Karpas-422 (cell line): ENCODE results near the gene SERPINB5. TPM values are rescaled to one million over a fixed set of nuclear protein-coding genes. Genes with fewer than 3 reads are reported as not detected.

Source experiments
- DNase-seq: peaks from one replicate; pipeline ENCODE4 v3.0.0-alpha.2; 2015
- H2AFZ ChIP-seq: fragments of 200-600 bp; sonication (generic); 2 replicates; pipeline ENCODE4 v1.6.1; 2014; ENCODE audit warnings: antibody characterized with exemption, low read length, mixed read lengths
- H3K27ac ChIP-seq: fragments of 200-600 bp; sonication (generic); 2 replicates; pipeline ENCODE4 v1.5.1; 2014; ENCODE audit warnings: mild to moderate bottlenecking, low read length, moderate library complexity
- H3K27me3 ChIP-seq: fragments of 200-600 bp; sonication (generic); 2 replicates; pipeline ENCODE4 v1.6.1; 2014; ENCODE audit warnings: low read length, mixed read lengths
- H3K36me3 ChIP-seq: fragments of 200-600 bp; sonication (generic); 2 replicates; pipeline ENCODE4 v1.6.1; 2014; ENCODE audit warnings: low read length, mixed read lengths; ENCODE audit not compliant: insufficient read depth
- H3K4me1 ChIP-seq: fragments of 200-600 bp; sonication (generic); 2 replicates; pipeline ENCODE4 v1.6.1; 2014; ENCODE audit warnings: mild to moderate bottlenecking, low read length, mixed read lengths
- H3K4me2 ChIP-seq: fragments of 200-600 bp; sonication (generic); 2 replicates; pipeline ENCODE4 v1.6.1; 2014; ENCODE audit warnings: low read length, low read depth, mild to moderate bottlenecking; ENCODE audit not compliant: poor library complexity, severe bottlenecking
- H3K4me3 ChIP-seq: fragments of 200-600 bp; sonication (generic); 2 replicates; pipeline ENCODE4 v1.5.1; 2014; ENCODE audit warnings: mild to moderate bottlenecking, antibody characterized with exemption, low read length, mixed read lengths
- H3K79me2 ChIP-seq: fragments of 200-600 bp; sonication (generic); 2 replicates; pipeline ENCODE4 v1.6.1; 2014; ENCODE audit warnings: mild to moderate bottlenecking, low read length, mixed read lengths
- H3K9ac ChIP-seq: fragments of 200-600 bp; sonication (generic); 2 replicates; pipeline ENCODE4 v1.6.0; 2014; ENCODE audit warnings: low read length
- H3K9me2 ChIP-seq: fragments of 200-600 bp; sonication (generic), shearing (Covaris generic); replicated peaks from 2 replicates; pipeline ENCODE4 v1.6.0; 2014; ENCODE audit warnings: mild to moderate bottlenecking, low read length, moderate library complexity; ENCODE audit not compliant: insufficient read depth
- H3K9me3 ChIP-seq: fragments of 300-700, 200-600 bp; sonication (generic); 2 replicates; pipeline ENCODE4 v1.6.1; 2014; ENCODE audit warnings: low read length, mixed read lengths
- H4K20me1 ChIP-seq: fragments of 200-600 bp; sonication (generic); 2 replicates; pipeline ENCODE4 v1.6.1; 2014; ENCODE audit warnings: mild to moderate bottlenecking, antibody characterized with exemption, low read length, low read depth; ENCODE audit not compliant: insufficient read depth
- total RNA-seq: library from RNA; depleted of rRNA; stranded (reverse); fragments of >200 nt; shearing (Covaris generic); gene quantifications from 2 replicates; pipeline ENCODE4 v1.2.3, GENCODE V29; 2014; ENCODE audit warnings: low replicate concordance

Gene SERPINB5
- total RNA-seq, 1 experiment from 2014 or later, result 1.0 TPM

- H3K9me3 ChIP-seq, result no peaks in the 10 kb centered on the region
- no peaks in the 10 kb centered on the region for H3K79me2 ChIP-seq
- H3K36me3 ChIP-seq, result no peaks in the 10 kb centered on the region
- H2AFZ ChIP-seq, result no peak within 1 kb of the TSS
- no peak within 1 kb of the TSS for H3K27ac ChIP-seq
- H3K9me2 ChIP-seq, result no peaks in the 10 kb centered on the region
- H3K27me3 ChIP-seq, result no peaks in the 10 kb centered on the region
- no peak within 1 kb of the TSS for H3K4me2 ChIP-seq
- no peaks in the 10 kb centered on the region for H3K4me1 ChIP-seq
- H4K20me1 ChIP-seq, result no peaks in the 10 kb centered on the region
- DNase-seq, result no peak
- H3K9ac ChIP-seq, result no peak within 1 kb of the TSS
- H3K4me3 ChIP-seq, result no peak within 1 kb of the TSS
Observed at GRCh38 chr18:63542069-63542468, 65.3 kb downstream of the SERPINB5 start, which contains the start of gene SERPINB12. TSS of gene SERPINB12 (plus strand) at chr18:63542369. CDS start at chr18:63556160, 13,791 bp downstream.

GRCh38 chr18:63544017-63544416 is 67.3 kb downstream of the SERPINB5 start:
- no peak overlapping the region for H3K4me2 ChIP-seq
- no peak for DNase-seq
- H3K4me3 ChIP-seq, result no peak overlapping the region
- H4K20me1 ChIP-seq, result no peaks in the 10 kb centered on the region
- H3K79me2 ChIP-seq, result no peaks in the 10 kb centered on the region
- H3K36me3 ChIP-seq, result no peaks in the 10 kb centered on the region
- no peak overlapping the region for H2AFZ ChIP-seq
- no peak overlapping the region for H3K27ac ChIP-seq
- H3K9me3 ChIP-seq, result no peaks in the 10 kb centered on the region
- no peaks in the 10 kb centered on the region for H3K9me2 ChIP-seq
- no peaks in the 10 kb centered on the region for H3K27me3 ChIP-seq
- H3K9ac ChIP-seq, result no peak overlapping the region
- H3K4me1 ChIP-seq, result no peaks in the 10 kb centered on the region

GRCh38 chr18:63545000-63545399 is 68.2 kb downstream of the SERPINB5 start:
- no peak for DNase-seq
- no peak overlapping the region for H3K4me2 ChIP-seq
- H3K4me3 ChIP-seq, result no peak overlapping the region
- H3K79me2 ChIP-seq, result no peaks in the 10 kb centered on the region
- H3K9me2 ChIP-seq, result no peaks in the 10 kb centered on the region
- H2AFZ ChIP-seq, result no peak overlapping the region
- no peaks in the 10 kb centered on the region for H4K20me1 ChIP-seq
- no peaks in the 10 kb centered on the region for H3K36me3 ChIP-seq
- no peak overlapping the region for H3K9ac ChIP-seq
- no peaks in the 10 kb centered on the region for H3K27me3 ChIP-seq
- no peaks in the 10 kb centered on the region for H3K9me3 ChIP-seq
- no peak overlapping the region for H3K27ac ChIP-seq
- H3K4me1 ChIP-seq, result no peaks in the 10 kb centered on the region

- Histone ChIP-seq H3K79me2 (no peaks in the 10 kb centered on the region), H3K27ac (no peak overlapping the region), H3K27me3 (no peaks in the 10 kb centered on the region), H3K36me3 (no peaks in the 10 kb centered on the region), H3K9me2 (no peaks in the 10 kb centered on the region), H3K9me3 (no peaks in the 10 kb centered on the region), H3K4me3 (no peak overlapping the region), H3K4me2 (no peak overlapping the region), H2AFZ (no peak overlapping the region), H3K4me1 (peaks cover 9% of the 10 kb centered on the region), H3K9ac (no peak overlapping the region), H4K20me1 (no peaks in the 10 kb centered on the region)
- no peak for DNase-seq
Observed at GRCh38 chr18:63550068-63550467, 73.3 kb downstream of the SERPINB5 start.

GRCh38 chr18:63551769-63552168 is 75.0 kb downstream of the SERPINB5 start:
- peaks cover 11% of the 10 kb centered on the region for H3K4me1 ChIP-seq
- H3K27ac ChIP-seq, result no peak overlapping the region
- no peak for DNase-seq
- H3K4me3 ChIP-seq, result no peak overlapping the region
- no peak overlapping the region for H2AFZ ChIP-seq
- H3K9me2 ChIP-seq, result no peaks in the 10 kb centered on the region
- no peaks in the 10 kb centered on the region for H3K9me3 ChIP-seq
- H3K27me3 ChIP-seq, result no peaks in the 10 kb centered on the region
- no peak overlapping the region for H3K4me2 ChIP-seq
- H3K79me2 ChIP-seq, result no peaks in the 10 kb centered on the region
- no peak overlapping the region for H3K9ac ChIP-seq
- no peaks in the 10 kb centered on the region for H4K20me1 ChIP-seq
- no peaks in the 10 kb centered on the region for H3K36me3 ChIP-seq

GRCh38 chr18:63552581-63552980 is 75.8 kb downstream of the SERPINB5 start:
- Histone ChIP-seq H3K9ac (no peak overlapping the region), H3K4me2 (no peak overlapping the region), H4K20me1 (no peaks in the 10 kb centered on the region), H3K27me3 (no peaks in the 10 kb centered on the region), H3K9me2 (no peaks in the 10 kb centered on the region), H3K27ac (no peak overlapping the region), H3K4me1 (peaks cover 11% of the 10 kb centered on the region), H3K36me3 (no peaks in the 10 kb centered on the region), H2AFZ (no peak overlapping the region), H3K9me3 (no peaks in the 10 kb centered on the region), H3K4me3 (no peak overlapping the region), H3K79me2 (no peaks in the 10 kb centered on the region)
- DNase-seq, result no peak

GRCh38 chr18:63553081-63553480 is 76.3 kb downstream of the SERPINB5 start:
- H3K27ac ChIP-seq, result no peak overlapping the region
- H3K9ac ChIP-seq, result no peak overlapping the region
- no peaks in the 10 kb centered on the region for H3K79me2 ChIP-seq
- H3K4me2 ChIP-seq, result no peak overlapping the region
- H3K4me1 ChIP-seq, result peaks cover 11% of the 10 kb centered on the region
- H3K9me3 ChIP-seq, result no peaks in the 10 kb centered on the region
- no peaks in the 10 kb centered on the region for H3K9me2 ChIP-seq
- H4K20me1 ChIP-seq, result no peaks in the 10 kb centered on the region
- H3K36me3 ChIP-seq, result no peaks in the 10 kb centered on the region
- H2AFZ ChIP-seq, result no peak overlapping the region
- H3K4me3 ChIP-seq, result no peak overlapping the region
- no peak for DNase-seq
- no peaks in the 10 kb centered on the region for H3K27me3 ChIP-seq
